ENCODE data around the gene CPNE5.

The CPNE5 gene

DNA sequence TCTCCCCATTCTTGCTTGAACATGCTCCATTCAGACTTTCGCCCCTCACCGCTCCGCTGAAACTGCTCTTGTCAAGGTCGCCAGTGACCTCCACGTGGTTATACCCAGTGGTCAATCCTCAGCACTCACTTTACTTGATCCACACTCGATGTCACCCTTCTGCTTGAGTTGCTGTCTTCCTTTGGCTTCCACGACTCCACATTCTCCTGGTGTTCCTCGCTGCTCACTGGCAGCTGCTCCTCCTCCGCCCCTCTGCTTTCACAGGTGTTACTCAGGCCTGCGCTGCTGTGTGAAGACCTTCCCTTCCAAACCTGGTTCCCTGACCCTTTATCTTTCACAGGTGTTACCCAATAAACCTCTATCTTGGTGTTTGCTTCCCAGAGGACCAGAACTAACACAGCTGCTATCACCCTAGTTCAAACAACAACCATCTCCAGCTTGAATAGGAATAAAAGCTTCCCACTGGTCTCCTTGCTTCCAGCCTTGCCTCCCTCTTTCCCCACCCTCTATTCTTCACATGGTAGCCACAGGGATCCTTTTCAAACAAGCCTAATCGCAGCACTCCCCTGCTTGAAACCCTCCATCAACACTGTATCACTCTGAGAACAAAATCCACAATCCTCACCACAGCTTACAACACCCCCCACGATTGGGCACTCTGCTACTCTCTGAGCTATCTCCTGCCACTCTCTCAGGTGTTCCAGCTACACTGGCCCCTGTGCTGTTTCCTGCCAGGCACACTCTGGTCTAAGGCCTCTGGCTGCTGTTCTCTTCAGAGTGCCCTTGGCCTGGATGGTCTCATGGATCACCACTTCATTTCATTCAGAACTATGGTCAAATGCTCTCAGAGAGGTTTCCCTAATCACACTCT, 24.7 kb upstream of the CPNE5 start:
- no peak for TF ChIP-seq CTCF (IDR thresholded peaks at IDR 0.05; ENCODE audit: insufficient read depth, low read depth, low read length, missing control alignments)
- no peak overlapping the region for H3K4me3 ChIP-seq (ENCODE audit: low read depth, low read length)
- no peak for DNase-seq (ENCODE audit: low read depth)

GRCh38 chr6:36862848-36863382, 23.7 kb upstream of the CPNE5 start:
- TF ChIP-seq CTCF (IDR thresholded peaks at IDR 0.05; ENCODE audit: insufficient read depth, low read depth, low read length, missing control alignments), result no peak
- DNase-seq (ENCODE audit: low read depth), result no peak
- H3K4me3 ChIP-seq (ENCODE audit: low read depth, low read length), result no peak overlapping the region

- H3K4me3 ChIP-seq (ENCODE audit: low read depth, low read length), result no peak overlapping the region
- DNase-seq (ENCODE audit: low read depth), result no peak
- no peak for TF ChIP-seq CTCF (IDR thresholded peaks at IDR 0.05; ENCODE audit: insufficient read depth, low read depth, low read length, missing control alignments)
These were observed 23.1 kb upstream of the CPNE5 start for GRCh38 chr6:36862164-36862847.

DNA sequence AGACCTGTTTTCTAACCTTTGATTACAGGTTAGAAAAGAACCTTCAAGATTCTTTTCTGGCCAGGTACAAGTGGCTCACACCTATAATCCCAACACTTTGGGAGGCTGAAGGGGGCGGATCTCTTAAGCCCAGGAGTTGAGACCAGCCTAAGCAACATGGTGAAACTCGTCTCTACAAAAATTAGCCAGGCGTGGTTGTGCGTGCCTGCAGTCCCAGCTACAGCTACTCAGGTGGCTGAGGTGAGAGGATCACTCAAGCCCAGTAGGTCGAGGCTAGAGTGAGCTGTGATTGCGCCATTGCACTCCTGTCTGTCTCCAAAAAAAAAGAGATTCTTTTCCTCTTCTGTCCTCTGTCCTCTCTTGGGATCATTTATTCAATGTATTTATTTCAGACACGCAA, 20.9 kb upstream of the CPNE5 start:
- H3K4me3 ChIP-seq (ENCODE audit: low read depth, low read length), result no peak overlapping the region
- no peak for DNase-seq (ENCODE audit: low read depth)
- no peak for TF ChIP-seq CTCF (IDR thresholded peaks at IDR 0.05; ENCODE audit: insufficient read depth, low read depth, low read length, missing control alignments)

DNA sequence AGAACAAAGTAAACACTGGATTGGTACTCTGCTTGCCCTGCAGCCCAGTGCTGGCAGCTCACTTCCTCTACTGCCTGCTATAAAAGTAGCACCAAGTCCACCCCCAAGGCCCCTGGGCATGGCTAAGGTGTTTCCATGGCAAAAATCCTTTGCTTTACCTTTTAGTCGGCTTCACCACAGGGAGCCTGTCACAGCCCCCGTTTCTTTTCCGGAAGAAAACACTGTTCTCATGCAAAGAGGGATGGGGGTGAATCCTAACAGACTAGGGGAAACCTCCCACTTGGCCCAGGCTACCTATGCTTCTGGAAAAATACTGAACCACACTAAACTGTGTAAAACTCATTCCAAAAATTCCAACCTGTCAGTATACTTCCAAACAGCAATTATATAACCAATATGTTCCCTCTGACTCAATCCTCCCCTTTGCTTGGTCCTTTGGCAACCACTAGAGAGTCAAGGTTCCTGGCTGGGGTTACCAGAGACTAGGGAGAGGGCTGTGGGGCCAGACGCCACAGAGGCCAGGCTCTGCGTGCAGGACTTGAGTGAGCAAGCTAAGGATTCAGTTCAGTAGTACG, 19.2 kb upstream of the CPNE5 start:
- no peak for TF ChIP-seq CTCF (IDR thresholded peaks at IDR 0.05; ENCODE audit: insufficient read depth, low read depth, low read length, missing control alignments)
- H3K4me3 ChIP-seq (ENCODE audit: low read depth, low read length), result no peak overlapping the region
- DNase-seq (ENCODE audit: low read depth), result no peak

GRCh38 chr6:36857325-36857724, 18.1 kb upstream of the CPNE5 start:
- no peak overlapping the region for H3K4me3 ChIP-seq (ENCODE audit: low read depth, low read length)
- no peak for TF ChIP-seq CTCF (IDR thresholded peaks at IDR 0.05; ENCODE audit: insufficient read depth, low read depth, low read length, missing control alignments)
- no peak for DNase-seq (ENCODE audit: low read depth)

Measured in GM12865 (cell line).